B cell (primary cell): Measurements from ENCODE around the gene CHRNA4. TPM values are rescaled to one million over a fixed set of nuclear protein-coding genes. Genes with fewer than 3 reads are reported as not detected.

ENCODE experiments used
- ATAC-seq: fragments of 200-7000 bp; cut with Tn5 transposase; one replicate; pipeline ENCODE4 v1.10.0; 2021; ENCODE audit warnings: low read depth, mild to moderate bottlenecking, moderate number of reproducible peaks, moderate library complexity
- CTCF ChIA-PET: fragments of 350-600 bp; sonication (Branson Sonifier 250); formaldehyde crosslinking; loops from one replicate; lab custom pipeline; 2021; ENCODE audit warnings: antibody characterized with exemption, inconsistent platforms; lab: Charles Lee
- POLR2A ChIA-PET: fragments of 350-600 bp; sonication (Branson Sonifier 250); formaldehyde crosslinking; loops from one replicate; lab custom pipeline; 2021; ENCODE audit warnings: antibody characterized with exemption; lab: Charles Lee
- DNase-seq: peaks from one replicate; pipeline ENCODE4 v3.0.0; 2013
- H2AFZ ChIP-seq: 2 replicates; pipeline ENCODE4 v1.6.1; 2012; ENCODE audit warnings: mild to moderate bottlenecking, low read depth, low read length; ENCODE audit not compliant: insufficient read depth, poor library complexity, severe bottlenecking
- H3K27ac ChIP-seq, 2 donors: 1 replicate in 1 of 2; 2 replicates in 1 of 2; pipeline ENCODE4 v1.5.1; 2012 to 2013; ENCODE audit warnings: low read length in 2 of 2, mild to moderate bottlenecking in 2 of 2, moderate library complexity in 1 of 2
- H3K27me3 ChIP-seq, 4 experiments: fragments of 200-600 bp in 1 of 4; sonication (generic) in 1 of 4; replicated peaks in 1 of 4; 1 replicate in 2 of 4; 2 replicates in 2 of 4; pipeline versions ENCODE4 v1.6.1 to v1.7.0; 2013 to 2016; ENCODE audit warnings: low read length in 3 of 4, mild to moderate bottlenecking in 2 of 4, mixed read lengths in 1 of 4, moderate library complexity in 1 of 4; ENCODE audit not compliant: insufficient read depth in 4 of 4, control insufficient read depth in 3 of 4; ENCODE audit errors: control extremely low read depth in 1 of 4
- H3K36me3 ChIP-seq, 2 experiments: replicated peaks in 1 of 2; 1 replicate in 1 of 2; 2 replicates in 1 of 2; pipeline versions ENCODE4 v1.6.1 to v1.7.1; 2013; ENCODE audit warnings: low read length in 1 of 2; ENCODE audit not compliant: insufficient read depth in 2 of 2, control insufficient read depth in 1 of 2; ENCODE audit errors: control extremely low read depth in 1 of 2, extremely low read depth in 1 of 2
- H3K4me1 ChIP-seq, 2 donors: fragments of 200-600 bp in 1 of 2; sonication (generic) in 1 of 2; 1 replicate in 1 of 2; 2 replicates in 1 of 2; pipeline versions ENCODE4 v1.5.1 to v1.6.1; 2013 to 2017; ENCODE audit warnings: low read length in 2 of 2; ENCODE audit not compliant: control insufficient read depth in 2 of 2, insufficient read depth in 2 of 2
- H3K4me2 ChIP-seq: replicated peaks from 2 replicates; pipeline ENCODE3; 2012; ENCODE audit warnings: mild to moderate bottlenecking, low read depth, low read length; ENCODE audit not compliant: poor library complexity, severe bottlenecking
- H3K4me3 ChIP-seq, 5 experiments: fragments of 200-600 bp in 1 of 5; sonication (generic) in 1 of 5; 1 replicate in 3 of 5; 2 replicates in 2 of 5; pipeline versions ENCODE4 v1.5.1 to v1.7.0; 2011 to 2016; ENCODE audit warnings: low read length in 4 of 5, mild to moderate bottlenecking in 4 of 5, low read depth in 2 of 5, control low read depth in 1 of 5, moderate library complexity in 1 of 5; ENCODE audit not compliant: insufficient read depth in 1 of 5; ENCODE audit errors: control extremely low read depth in 1 of 5, extremely low read depth in 1 of 5
- H3K79me2 ChIP-seq: fragments of 200-600 bp; sonication (generic); one replicate; pipeline ENCODE4 v1.6.0; 2016; ENCODE audit warnings: low read length; ENCODE audit not compliant: control insufficient read depth, insufficient read depth
- H3K9ac ChIP-seq: fragments of 200-600 bp; sonication (generic); 2 replicates; pipeline ENCODE4 v1.6.1; 2017; ENCODE audit warnings: mild to moderate bottlenecking, low read length, moderate library complexity
- H3K9me3 ChIP-seq, 3 donors: one replicate each; pipeline versions ENCODE4 v1.6.1 to v1.7.1; 2013; ENCODE audit warnings: low read length in 2 of 3; ENCODE audit not compliant: control insufficient read depth in 2 of 3, insufficient read depth in 1 of 3; ENCODE audit errors: control extremely low read depth in 1 of 3
- H4K20me1 ChIP-seq: 2 replicates; pipeline ENCODE4 v1.6.0; 2012; ENCODE audit warnings: mild to moderate bottlenecking, low read length; ENCODE audit not compliant: insufficient read depth, control insufficient read depth, poor library complexity, severe bottlenecking
- H3K27ac Mint-ChIP-seq: one replicate; pipeline ENCODE4 v1.8.0; 2021; ENCODE audit warnings: mixed read lengths
- H3K27me3 Mint-ChIP-seq: one replicate; pipeline ENCODE4 v1.8.0; 2021; ENCODE audit warnings: mixed read lengths
- H3K4me1 Mint-ChIP-seq: one replicate; pipeline ENCODE4 v1.8.0; 2021; ENCODE audit warnings: mixed read lengths
- H3K4me3 Mint-ChIP-seq: one replicate; pipeline ENCODE4 v1.8.0; 2021; ENCODE audit warnings: mixed read lengths
- H3K9me3 Mint-ChIP-seq: one replicate; pipeline ENCODE4 v1.8.0; 2022; ENCODE audit warnings: mixed read lengths; ENCODE audit not compliant: insufficient read depth
- EZH2 ChIP-seq: IDR thresholded peaks from 2 replicates; pipeline ENCODE4 v1.6.1; 2012; ENCODE audit warnings: borderline replicate concordance, low read depth, mild to moderate bottlenecking, moderate library complexity, low read length; ENCODE audit not compliant: insufficient read depth, poor library complexity, severe bottlenecking
- WGBS: methylation state at CpG from one replicate; pipeline ENCODE4 v1.1.5; 2013; ENCODE audit warnings: missing lambda C conversion rate; ENCODE audit not compliant: insufficient coverage; 5-methylcytosine and 5-hydroxymethylcytosine counted together
- intact Hi-C: fragments of 100-400 bp; cut with micrococcal nuclease; formaldehyde crosslinking; loops from one replicate; pipeline ENCODE4 v1.10.0; 2022
- polyA plus RNA-seq: library from polyadenylated mRNA; depleted of rRNA; stranded (reverse); fragments of >200 nt; gene quantifications from 2 replicates; pipeline ENCODE4 v1.2.3, GENCODE V29; 2012
- total RNA-seq, 2 donors: library from RNA; stranded (reverse); fragments of 120-200 nt in 1 of 2; gene quantifications; 1 replicate in 1 of 2; 2 replicates in 1 of 2; pipeline versions ENCODE4 v1.2.3 to v1.2.4, GENCODE V29; 2013 to 2022
- TF ChIP-seq, protein P1 (sequence below): fragments of 200-600 bp; IDR thresholded peaks from one replicate; pipeline ENCODE4 v1.8.0; 2022; ENCODE audit warnings: antibody characterized with exemption, mild to moderate bottlenecking

The CHRNA4 gene
- total and polyA plus RNA-seq, 2 donors (not counting 1 experiment from before 2014, with no cell fraction given), result not detected

DNA sequence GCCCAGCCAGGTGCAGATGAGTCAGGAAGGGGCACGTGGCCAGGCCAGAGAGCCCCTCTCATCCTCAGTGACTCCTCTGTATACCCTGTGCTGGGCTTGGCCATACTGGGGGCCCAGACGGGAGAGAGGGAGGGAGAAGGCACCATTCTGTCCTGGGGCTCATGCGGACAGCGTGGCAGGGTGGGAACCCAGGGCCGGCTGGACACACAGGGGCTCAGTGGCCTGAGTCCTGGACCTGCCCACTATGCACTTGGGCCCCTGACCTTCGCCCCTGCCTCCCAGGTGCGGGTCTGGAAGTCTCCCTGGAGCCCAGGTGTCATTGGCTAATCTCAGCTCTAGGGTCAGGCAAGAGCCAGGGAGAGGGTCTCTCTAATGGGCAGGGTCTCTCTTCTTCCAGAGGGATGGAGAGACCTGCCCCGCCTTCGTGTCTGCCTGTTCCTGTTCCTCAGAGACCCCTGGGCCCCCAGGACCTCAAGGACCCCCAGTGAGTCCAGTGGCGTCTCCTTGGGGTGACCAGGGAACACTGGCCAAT lies 40.5 kb downstream of the CHRNA4 start:
- Histone ChIP-seq H3K36me3 (no peaks in the 10 kb centered on the region), H3K27me3 (peaks cover 0 to 2% (median 0%) of the 10 kb centered on the region in 4 experiments), H3K9ac (no peak overlapping the region), H4K20me1 (no peaks in the 10 kb centered on the region), H2AFZ (no peak overlapping the region), H3K4me2 (no peak overlapping the region), H3K4me1 (peaks cover 0 to 3% of the 10 kb centered on the region in 2 donors), H3K4me3 (no peak overlapping the region), H3K9me3 (peaks cover 0 to 3% (median 0%) of the 10 kb centered on the region in 3 donors), H3K27ac (no peak overlapping the region), H3K79me2 (no peaks in the 10 kb centered on the region)
- WGBS, result 78% methylated on average over 10 of the region's 10 CpGs
- intact Hi-C loops, result no loop called here
- CTCF ChIA-PET, result no interaction called here
- Mint-ChIP-seq H3K27me3 (peaks cover 6% of the 10 kb centered on the region), H3K27ac (no peak overlapping the region), H3K9me3 (no peaks in the 10 kb centered on the region), H3K4me3 (no peak overlapping the region), H3K4me1 (no peaks in the 10 kb centered on the region)
- no peak for ATAC-seq
- TF ChIP-seq, protein P1, sequence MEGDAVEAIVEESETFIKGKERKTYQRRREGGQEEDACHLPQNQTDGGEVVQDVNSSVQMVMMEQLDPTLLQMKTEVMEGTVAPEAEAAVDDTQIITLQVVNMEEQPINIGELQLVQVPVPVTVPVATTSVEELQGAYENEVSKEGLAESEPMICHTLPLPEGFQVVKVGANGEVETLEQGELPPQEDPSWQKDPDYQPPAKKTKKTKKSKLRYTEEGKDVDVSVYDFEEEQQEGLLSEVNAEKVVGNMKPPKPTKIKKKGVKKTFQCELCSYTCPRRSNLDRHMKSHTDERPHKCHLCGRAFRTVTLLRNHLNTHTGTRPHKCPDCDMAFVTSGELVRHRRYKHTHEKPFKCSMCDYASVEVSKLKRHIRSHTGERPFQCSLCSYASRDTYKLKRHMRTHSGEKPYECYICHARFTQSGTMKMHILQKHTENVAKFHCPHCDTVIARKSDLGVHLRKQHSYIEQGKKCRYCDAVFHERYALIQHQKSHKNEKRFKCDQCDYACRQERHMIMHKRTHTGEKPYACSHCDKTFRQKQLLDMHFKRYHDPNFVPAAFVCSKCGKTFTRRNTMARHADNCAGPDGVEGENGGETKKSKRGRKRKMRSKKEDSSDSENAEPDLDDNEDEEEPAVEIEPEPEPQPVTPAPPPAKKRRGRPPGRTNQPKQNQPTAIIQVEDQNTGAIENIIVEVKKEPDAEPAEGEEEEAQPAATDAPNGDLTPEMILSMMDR, result no peak
- TF ChIP-seq EZH2, result no peak
- DNase-seq, result no peak
- POLR2A ChIA-PET, result no interaction called here

DNA sequence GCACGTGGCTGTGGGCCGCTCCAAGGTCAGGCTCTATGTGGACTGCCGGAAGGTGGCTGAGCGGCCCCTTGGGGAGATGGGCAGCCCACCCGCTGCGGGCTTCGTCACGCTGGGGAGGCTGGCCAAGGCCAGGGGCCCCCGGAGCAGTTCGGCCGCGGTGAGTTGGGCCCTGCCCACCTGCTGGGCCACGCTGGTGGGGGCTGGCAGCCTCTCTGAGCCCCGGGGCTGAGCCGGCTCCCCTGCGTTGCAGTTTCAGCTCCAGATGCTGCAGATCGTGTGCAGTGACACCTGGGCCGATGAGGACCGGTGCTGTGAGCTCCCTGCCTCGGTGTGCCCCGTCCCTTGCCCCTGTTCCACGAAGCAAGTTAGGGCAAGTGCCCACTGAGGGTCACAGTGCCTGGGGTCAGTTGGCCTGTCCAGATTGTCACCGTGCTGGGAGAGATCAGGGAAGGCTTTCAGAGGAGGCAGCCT lies 41.1 kb downstream of the CHRNA4 start:
- Mint-ChIP-seq H3K27me3 (peaks cover 6% of the 10 kb centered on the region), H3K9me3 (no peaks in the 10 kb centered on the region), H3K27ac (no peak overlapping the region), H3K4me1 (no peaks in the 10 kb centered on the region), H3K4me3 (no peak overlapping the region)
- no peak overlapping the region for H3K4me3 ChIP-seq
- H3K9me3 ChIP-seq, result peaks cover 0 to 3% (median 0%) of the 10 kb centered on the region in 3 donors
- 86% methylated on average over 23 of the region's 23 CpGs for WGBS
- intact Hi-C loops, result no loop called here
- no peaks in the 10 kb centered on the region for H3K36me3 ChIP-seq
- no peak overlapping the region for H2AFZ ChIP-seq
- TF ChIP-seq EZH2, result no peak
- TF ChIP-seq, protein P1, result no peak
- DNase-seq, result no peak
- ATAC-seq, result no peak
- POLR2A ChIA-PET, result no interaction called here
- H3K27ac ChIP-seq, result no peak overlapping the region
- no peaks in the 10 kb centered on the region for H3K79me2 ChIP-seq
- CTCF ChIA-PET, result no interaction called here
- H3K27me3 ChIP-seq, result peaks cover 0 to 2% (median 0%) of the 10 kb centered on the region in 4 experiments
- no peaks in the 10 kb centered on the region for H4K20me1 ChIP-seq
- no peak overlapping the region for H3K4me2 ChIP-seq
- no peak overlapping the region for H3K9ac ChIP-seq
- no peaks in the 10 kb centered on the region for H3K4me1 ChIP-seq
